ENCODE results near the gene PRRT3.

DNA sequence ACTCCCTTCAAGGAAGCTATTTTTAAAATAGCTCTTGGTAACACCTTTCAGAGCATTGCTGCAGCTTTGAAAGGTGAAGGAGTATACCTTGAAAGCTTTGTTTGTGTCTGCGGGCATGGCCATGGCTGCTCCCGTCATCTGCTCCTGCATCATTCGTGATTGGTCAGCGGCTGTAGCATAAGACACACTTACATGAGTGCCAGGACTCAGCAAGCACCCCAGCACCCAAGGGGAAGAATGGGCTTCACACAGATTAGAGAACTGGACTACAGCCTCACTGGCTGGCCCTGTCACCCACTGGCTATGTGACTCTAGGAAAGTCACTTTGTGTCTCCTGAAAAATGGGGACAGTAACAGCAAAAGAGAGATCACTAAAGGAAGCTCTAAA is 17.4 kb upstream of the PRRT3 start:
- TF ChIP-seq, protein P1, sequence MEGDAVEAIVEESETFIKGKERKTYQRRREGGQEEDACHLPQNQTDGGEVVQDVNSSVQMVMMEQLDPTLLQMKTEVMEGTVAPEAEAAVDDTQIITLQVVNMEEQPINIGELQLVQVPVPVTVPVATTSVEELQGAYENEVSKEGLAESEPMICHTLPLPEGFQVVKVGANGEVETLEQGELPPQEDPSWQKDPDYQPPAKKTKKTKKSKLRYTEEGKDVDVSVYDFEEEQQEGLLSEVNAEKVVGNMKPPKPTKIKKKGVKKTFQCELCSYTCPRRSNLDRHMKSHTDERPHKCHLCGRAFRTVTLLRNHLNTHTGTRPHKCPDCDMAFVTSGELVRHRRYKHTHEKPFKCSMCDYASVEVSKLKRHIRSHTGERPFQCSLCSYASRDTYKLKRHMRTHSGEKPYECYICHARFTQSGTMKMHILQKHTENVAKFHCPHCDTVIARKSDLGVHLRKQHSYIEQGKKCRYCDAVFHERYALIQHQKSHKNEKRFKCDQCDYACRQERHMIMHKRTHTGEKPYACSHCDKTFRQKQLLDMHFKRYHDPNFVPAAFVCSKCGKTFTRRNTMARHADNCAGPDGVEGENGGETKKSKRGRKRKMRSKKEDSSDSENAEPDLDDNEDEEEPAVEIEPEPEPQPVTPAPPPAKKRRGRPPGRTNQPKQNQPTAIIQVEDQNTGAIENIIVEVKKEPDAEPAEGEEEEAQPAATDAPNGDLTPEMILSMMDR (IDR thresholded peaks at IDR 0.05) = no peak
- no peak for TF ChIP-seq POLR2A (IDR thresholded peaks at IDR 0.05)
